Heart left ventricle (tissue), 13 donors: ENCODE measurements around the gene SLC25A29.

Experiments used
- POLR2A ChIP-seq, 2 donors: fragments of 450-650 bp; IDR thresholded peaks; one replicate each; pipeline ENCODE4 v1.6.1; 2017; ENCODE audit warnings: antibody characterized with exemption in 2 of 2, mild to moderate bottlenecking in 2 of 2, moderate library complexity in 2 of 2
- TF ChIP-seq, protein P1 (sequence below), 12 donors: fragments of 200-600 bp; sonication (generic) in 4 of 12; IDR thresholded peaks; one replicate each; pipeline versions ENCODE4 v1.5.0 to v1.8.0; 2018 to 2022; ENCODE audit warnings: antibody characterized with exemption in 12 of 12, mild to moderate bottlenecking in 5 of 12
- donor health status: ischemic (EF 13 %, LVEDD 7.1; RV severe dilation, severe dysfunction).
- donor health status: DM: no; HTN: yes; CAD: no.
- donor health status: DM: no; HTN: no; CAD: no.
- donor health status: ischemic (EF 25% LVEDD 6.9; RV normal size, moderate dysfunction).
- donor health status: ischemic (EF 25% LVEDD 5.7; RV mildly dilated, moderate dysfunction).
- donor health status: ischemic (EF 35%, LVEDD 5.7; RV mildly dilated, moderate dysfunction).
- donor health status: nonischemic (EF 11% LVEDD 7.7; RV severe dilation, severe dysfunction).
- donor health status: DM: yes; HTN: yes; CAD: no.
- donor health status: PGD.
- donor health status: ischemic (EF 29% LVEDD 5.4; RV normal size, mild dysfunction).
- donor health status: nonischemic (EF 23%, LVEDD 6.1; RV moderate dilation, normal function).

DNA sequence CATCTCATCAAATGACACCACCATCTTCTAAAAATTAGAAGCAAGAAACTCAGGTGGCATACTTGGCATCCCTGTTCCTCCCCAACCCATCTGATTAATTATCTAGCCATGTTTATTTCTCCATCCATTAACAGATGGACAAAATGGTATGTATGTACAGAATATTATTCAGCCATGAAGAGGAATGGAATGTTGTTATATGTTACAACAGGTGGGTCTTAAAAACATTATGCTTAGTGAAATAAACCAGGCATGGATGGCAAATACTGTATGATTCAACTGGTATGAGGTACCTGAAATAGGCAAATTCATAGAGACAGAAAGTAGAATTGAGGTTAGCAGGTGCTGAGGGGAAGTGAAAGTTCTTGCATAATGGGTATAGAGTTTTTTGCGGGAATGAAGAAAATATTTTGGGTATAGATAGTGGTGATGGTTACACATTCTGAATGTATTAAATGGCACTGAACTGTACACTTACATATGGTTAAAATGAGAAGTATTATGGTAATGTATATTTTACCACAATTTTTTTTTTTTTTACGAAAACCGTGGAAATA lies 49.8 kb downstream of the SLC25A29 start:
- TF ChIP-seq, protein P1, sequence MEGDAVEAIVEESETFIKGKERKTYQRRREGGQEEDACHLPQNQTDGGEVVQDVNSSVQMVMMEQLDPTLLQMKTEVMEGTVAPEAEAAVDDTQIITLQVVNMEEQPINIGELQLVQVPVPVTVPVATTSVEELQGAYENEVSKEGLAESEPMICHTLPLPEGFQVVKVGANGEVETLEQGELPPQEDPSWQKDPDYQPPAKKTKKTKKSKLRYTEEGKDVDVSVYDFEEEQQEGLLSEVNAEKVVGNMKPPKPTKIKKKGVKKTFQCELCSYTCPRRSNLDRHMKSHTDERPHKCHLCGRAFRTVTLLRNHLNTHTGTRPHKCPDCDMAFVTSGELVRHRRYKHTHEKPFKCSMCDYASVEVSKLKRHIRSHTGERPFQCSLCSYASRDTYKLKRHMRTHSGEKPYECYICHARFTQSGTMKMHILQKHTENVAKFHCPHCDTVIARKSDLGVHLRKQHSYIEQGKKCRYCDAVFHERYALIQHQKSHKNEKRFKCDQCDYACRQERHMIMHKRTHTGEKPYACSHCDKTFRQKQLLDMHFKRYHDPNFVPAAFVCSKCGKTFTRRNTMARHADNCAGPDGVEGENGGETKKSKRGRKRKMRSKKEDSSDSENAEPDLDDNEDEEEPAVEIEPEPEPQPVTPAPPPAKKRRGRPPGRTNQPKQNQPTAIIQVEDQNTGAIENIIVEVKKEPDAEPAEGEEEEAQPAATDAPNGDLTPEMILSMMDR (IDR thresholded peaks at IDR 0.05) = no peak
- TF ChIP-seq POLR2A (IDR thresholded peaks at IDR 0.05) = no peak
